Thyroid gland (tissue), 4 donors: ENCODE data around the gene FXR2. TPM values are rescaled to one million over a fixed set of nuclear protein-coding genes. Genes with fewer than 3 reads are reported as not detected.

Source experiments
- DNase-seq, 2 donors: peaks; one replicate each; pipeline ENCODE4 v3.0.0-alpha.2; 2019
- H3K27ac ChIP-seq, 3 donors: fragments of 200-600 bp; sonication (generic); 1 replicate in 2 of 3; 2 replicates in 1 of 3; pipeline ENCODE4 v1.5.1; 2016 to 2019; ENCODE audit warnings: mild to moderate bottlenecking in 1 of 3, moderate library complexity in 1 of 3
- H3K27me3 ChIP-seq: fragments of 200-600 bp; sonication (generic); one replicate; pipeline ENCODE4 v1.5.1; 2019
- H3K36me3 ChIP-seq, 2 donors: fragments of 200-600 bp; sonication (generic); one replicate each; pipeline ENCODE4 v1.5.1; 2016 to 2019
- H3K4me1 ChIP-seq, 2 donors: fragments of 200-600 bp; sonication (generic); one replicate each; pipeline ENCODE4 v1.5.1; 2017 to 2019
- H3K4me3 ChIP-seq, 3 donors: fragments of 200-600 bp; sonication (generic); replicated peaks in 1 of 3; 1 replicate in 2 of 3; 2 replicates in 1 of 3; pipeline ENCODE4 v1.5.1; 2016; ENCODE audit warnings: mild to moderate bottlenecking in 1 of 3
- H3K9me3 ChIP-seq: fragments of 200-600 bp; sonication (generic); one replicate; pipeline ENCODE4 v1.5.1; 2017
- CTCF ChIP-seq, 6 experiments: fragments of 200-600 bp in 3 of 6; fragments of 450-650 bp in 3 of 6; sonication (generic) in 3 of 6; IDR thresholded peaks; one replicate each; pipeline ENCODE4 v1.5.1; 2016 to 2019; ENCODE audit warnings: antibody characterized with exemption in 6 of 6, mild to moderate bottlenecking in 2 of 6, inconsistent platforms in 1 of 6, moderate library complexity in 1 of 6
- POLR2A ChIP-seq, 2 donors: fragments of 450-650 bp; IDR thresholded peaks; one replicate each; pipeline ENCODE4 v1.6.1; 2017; ENCODE audit warnings: antibody characterized with exemption in 2 of 2, mild to moderate bottlenecking in 2 of 2, moderate library complexity in 1 of 2
- WGBS, 2 donors: methylation state at CpG; one replicate each; pipeline ENCODE4 v1.1.5; 2017; 5-methylcytosine and 5-hydroxymethylcytosine counted together
- intact Hi-C: fragments of 100-400 bp; cut with DNase I; formaldehyde crosslinking; loops from one replicate; pipeline ENCODE4 v1.15.1; 2023
- total RNA-seq, 4 donors: library from RNA; depleted of rRNA; stranded (reverse); fragments of >200 nt; gene quantifications; one replicate each; pipeline ENCODE4 v1.2.3, GENCODE V29; 2016

FXR2 gene
- total RNA-seq, 4 donors from 2014 or later = 27.6 to 37.5 (median 28.6) TPM

GRCh38 chr17:7572338-7572587 is 42.4 kb downstream of the FXR2 start:
- Histone ChIP-seq H3K9me3 (no peaks in the 10 kb centered on the region), H3K27ac (peak overlapping the region; percentile 69 to 85 (median 78)), H3K4me1 (peaks cover 16 to 26% of the 10 kb centered on the region in 2 donors), H3K36me3 (peaks cover 44 to 50% of the 10 kb centered on the region in 2 donors), H3K4me3 (peak overlapping the region in 2 of 3 donors; percentile 9 to 18), H3K27me3 (no peaks in the 10 kb centered on the region)
- no peak for TF ChIP-seq POLR2A (IDR thresholded peaks at IDR 0.05)
- TF ChIP-seq CTCF (IDR thresholded peaks at IDR 0.05) = no peak
- 0 to 1% methylated on average over 10 to 11 of the region's 11 CpGs for WGBS, 2 donors
- peak in 1 of 2 donors; percentile 99 for DNase-seq
- intact Hi-C loops = loop anchor here (5.0 kb wide), 1 partner anchor 115 kb away; the partner anchor contains the start of genes TP53 and WRAP53

GRCh38 chr17:7570351-7570750 is 44.3 kb downstream of the FXR2 start:
- intact Hi-C loops = loop anchor here (5.0 kb wide), 1 partner anchor 117 kb away; the partner anchor contains the start of genes TP53 and WRAP53
- Histone ChIP-seq H3K27me3 (no peaks in the 10 kb centered on the region), H3K27ac (no peak overlapping the region), H3K9me3 (no peaks in the 10 kb centered on the region), H3K4me3 (no peak overlapping the region), H3K36me3 (peaks cover 42 to 47% of the 10 kb centered on the region in 2 donors), H3K4me1 (peaks cover 16 to 21% of the 10 kb centered on the region in 2 donors)
- no peak for DNase-seq
- TF ChIP-seq POLR2A (IDR thresholded peaks at IDR 0.05) = no peak
- no peak for TF ChIP-seq CTCF (IDR thresholded peaks at IDR 0.05)
- 95 to 97% methylated on average over 10 of the region's 10 CpGs for WGBS, 2 donors

DNA sequence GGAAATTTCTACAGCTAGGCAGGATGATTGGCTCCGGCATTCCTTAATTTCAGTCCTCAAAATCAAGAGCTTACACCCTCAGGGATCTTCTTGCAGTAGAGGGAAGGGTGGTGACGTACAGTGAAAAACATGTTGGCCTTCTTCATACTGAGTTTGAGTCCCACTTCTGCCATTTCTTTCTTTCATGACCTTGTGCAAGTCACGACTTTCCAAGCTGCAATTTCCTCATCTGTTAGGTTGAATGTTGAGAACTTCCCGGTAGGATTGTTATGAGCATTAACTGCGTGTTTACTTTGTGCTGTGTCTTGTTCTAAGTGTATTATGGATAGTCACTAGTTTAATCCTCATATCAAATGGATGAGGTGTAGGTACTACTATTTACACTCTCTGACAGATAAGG is 45.1 kb downstream of the FXR2 start:
- TF ChIP-seq CTCF (IDR thresholded peaks at IDR 0.05) (no peak), POLR2A (IDR thresholded peaks at IDR 0.05) (no peak)
- H3K9me3 ChIP-seq = no peaks in the 10 kb centered on the region
- H3K27ac ChIP-seq = no peak overlapping the region
- H3K4me1 ChIP-seq = peaks cover 13% of the 10 kb centered on the region in 2 donors
- no peak overlapping the region for H3K4me3 ChIP-seq
- no peaks in the 10 kb centered on the region for H3K27me3 ChIP-seq
- 89% methylated on average over 5 of the region's 5 CpGs for WGBS, 2 donors
- H3K36me3 ChIP-seq = peaks cover 37 to 47% of the 10 kb centered on the region in 2 donors
- intact Hi-C loops = no loop called here
- DNase-seq = no peak

- Histone ChIP-seq H3K4me1 (peaks cover 33 to 47% of the 10 kb centered on the region in 2 donors), H3K27me3 (no peaks in the 10 kb centered on the region), H3K27ac (no peak overlapping the region), H3K4me3 (no peak overlapping the region), H3K36me3 (peaks cover 22 to 40% of the 10 kb centered on the region in 2 donors), H3K9me3 (no peaks in the 10 kb centered on the region)
- 86% methylated on average over 25 to 29 of the region's 30 CpGs for WGBS, 2 donors
- intact Hi-C loops = loop anchor here (5.0 kb wide), 2 partner anchors 126 to 206 kb away; partner anchors contain the start of genes FGF11, TMEM102 and TMEM95
- no peak for DNase-seq
- TF ChIP-seq CTCF (IDR thresholded peaks at IDR 0.05) (no peak), POLR2A (IDR thresholded peaks at IDR 0.05) (no peak)
These were observed 51.4 kb downstream of the FXR2 start for GRCh38 chr17:7563115-7563869.

DNA sequence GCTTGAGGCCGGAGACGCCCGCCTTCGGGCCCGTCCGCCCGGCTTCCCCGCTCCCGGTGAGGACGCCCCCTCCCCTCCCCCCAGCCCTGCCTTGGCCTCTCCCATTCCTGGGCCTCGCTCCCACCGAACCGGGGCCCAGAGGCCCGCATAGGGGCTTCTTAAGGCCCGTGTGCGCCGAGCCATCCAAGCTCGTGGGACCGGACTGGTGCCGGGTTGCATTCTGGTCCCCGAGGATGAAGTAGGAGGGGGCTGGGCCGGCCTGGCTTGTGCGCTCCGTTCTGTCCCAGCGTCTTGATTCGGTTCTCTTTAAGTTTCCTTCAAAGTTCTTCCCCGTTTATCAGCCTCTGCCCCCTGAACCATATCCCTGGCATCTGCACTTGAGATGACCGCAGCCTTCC is 52.5 kb downstream of the FXR2 start:
- intact Hi-C loops = loop anchor here (5.0 kb wide), 2 partner anchors 125 to 205 kb away; partner anchors contain the start of genes FGF11, TMEM102 and TMEM95

More for the DNA sequence above, 52.5 kb downstream of the FXR2 start:
- Histone ChIP-seq H3K27me3 (no peaks in the 10 kb centered on the region), H3K27ac (peak overlapping the region; percentile 74 to 98 (median 79)), H3K9me3 (no peaks in the 10 kb centered on the region), H3K4me3 (peak overlapping the region; percentile 79 to 91 (median 90)), H3K4me1 (peaks cover 40 to 57% of the 10 kb centered on the region in 2 donors), H3K36me3 (peaks cover 22 to 36% of the 10 kb centered on the region in 2 donors)
- TF ChIP-seq POLR2A (IDR thresholded peaks at IDR 0.05) (no peak), CTCF (IDR thresholded peaks at IDR 0.05) (no peak)
- DNase-seq = no peak
- 0 to 1% methylated on average over 6 to 21 of the region's 28 CpGs for WGBS, 2 donors
